Fibroblast of mammary gland (primary cell): ENCODE results near the gene TNFRSF6B.
A peak's percentile ranks its signal among the peaks of the same experiment; 100 is the strongest.
"Not testable (repeated sequence)": the region's sequence is repeated elsewhere in the genome, so short reads cannot be mapped to it uniquely, and the experiment has no call there.

Source experiments
- DNase-seq: peaks from one replicate; pipeline ENCODE4 v3.0.0-alpha.2; 2010; ENCODE audit warnings: low read depth
- H3K4me3 ChIP-seq: 2 replicates; pipeline ENCODE4 v1.5.1; 2011; ENCODE audit warnings: low read depth, mild to moderate bottlenecking, low read length, moderate library complexity; ENCODE audit not compliant: control insufficient read depth
- CTCF ChIP-seq: conservative IDR thresholded peaks from 2 replicates; pipeline ENCODE4 v1.5.1; 2011; ENCODE audit warnings: low read depth, low read length, inconsistent platforms; ENCODE audit not compliant: control insufficient read depth, insufficient read depth

TNFRSF6B gene

GRCh38 chr20:63696628-63697356 is at the start of gene TNFRSF6B:
Gene TNFRSF6B, plus strand, starts transcription at chr20:63696652. Its CDS starts 116 bp downstream, at chr20:63696768.
- TF ChIP-seq CTCF: no peak
- DNase-seq: no peak
- H3K4me3 ChIP-seq: peak within 1 kb of the TSS; percentile 39

- no peak overlapping the region for H3K4me3 ChIP-seq
- no peak for TF ChIP-seq CTCF
- DNase-seq: no peak
Measured at GRCh38 chr20:63648190-63648589, 48.3 kb upstream of the TNFRSF6B start.

GRCh38 chr20:63648895-63649589 is 47.4 kb upstream of the TNFRSF6B start:
- H3K4me3 ChIP-seq: no peak overlapping the region
- no peak for DNase-seq
- no peak for TF ChIP-seq CTCF

GRCh38 chr20:63650486-63650885 is 46.0 kb upstream of the TNFRSF6B start:
- H3K4me3 ChIP-seq, DNase-seq: not testable (repeated sequence)

- H3K4me3 ChIP-seq: peak overlapping the region; percentile 45
- no peak for DNase-seq
- TF ChIP-seq CTCF: no peak
Measured at GRCh38 chr20:63651942-63652191, 44.6 kb upstream of the TNFRSF6B start.

GRCh38 chr20:63652192-63652980 is 44.1 kb upstream of the TNFRSF6B start:
- TF ChIP-seq CTCF: no peak
- H3K4me3 ChIP-seq: peak overlapping the region; percentile 45
- DNase-seq: no peak

- H3K4me3 ChIP-seq: peak within 1 kb of the TSS; percentile 45
- peak; percentile 80 for DNase-seq
Measured at GRCh38 chr20:63653041-63653973, 43.1 kb upstream of the TNFRSF6B start, which contains the start of gene STMN3. Gene STMN3, minus strand, starts transcription at chr20:63653424. Its CDS starts 79 bp downstream, at chr20:63653345.

More at GRCh38 chr20:63653041-63653973, 43.1 kb upstream of the TNFRSF6B start, which contains the start of gene STMN3:
- TF ChIP-seq CTCF: no peak
